ENCODE results near the gene AMELX.

- no peak for TF ChIP-seq CTCF (IDR thresholded peaks at IDR 0.05)
- no peak for TF ChIP-seq POLR2A (IDR thresholded peaks at IDR 0.05)
Measured at GRCh38 chrX:11319806-11320520, 26.8 kb downstream of the AMELX start.
